IMR-90 (cell line): ENCODE results near the gene MAST3. TPM values are rescaled to one million over a fixed set of nuclear protein-coding genes. Genes with fewer than 3 reads are reported as not detected.

Experiments
- ATAC-seq: fragments of 200-7000 bp; cut with Tn5 transposase; 2 replicates; pipeline ENCODE4 v1.9.1; 2020; ENCODE audit warnings: low read depth, mild to moderate bottlenecking, moderate library complexity
- BruUV-seq: library from RNA; stranded (reverse); fragments of 400-500 nt; replicated peaks from 2 replicates; lab custom pipeline; 2021; lab: Mats Ljungman, UMichigan
- CTCF ChIA-PET: fragments of 300-600 bp; formaldehyde crosslinking; extraction: SDS; loops from one replicate; lab custom pipeline; 2021; ENCODE audit warnings: antibody characterized with exemption; lab: Yijun Ruan, JAX
- POLR2A ChIA-PET: fragments of 300-600 bp; sonication (Branson Sonifier 250); formaldehyde crosslinking; loops from one replicate; lab custom pipeline; 2022; ENCODE audit warnings: antibody characterized with exemption; ENCODE audit not compliant: unreplicated experiment; lab: Charles Lee
- DNase-seq: peaks from one replicate; pipeline ENCODE4 v3.0.0; 2013
- H2AFZ ChIP-seq: replicated peaks from 2 replicates; pipeline ENCODE3; 2013; ENCODE audit warnings: low read length, mild to moderate bottlenecking; ENCODE audit not compliant: poor library complexity
- H2AK5ac ChIP-seq: 2 replicates; pipeline ENCODE4 v1.6.1; 2013; ENCODE audit warnings: low read depth, low read length, inconsistent platforms
- H2AK9ac ChIP-seq: replicated peaks from 2 replicates; pipeline ENCODE3; 2013; ENCODE audit warnings: mild to moderate bottlenecking, low read depth, low read length, moderate library complexity; ENCODE audit not compliant: poor library complexity
- H2BK120ac ChIP-seq: 2 replicates; pipeline ENCODE4 v1.6.1; 2013; ENCODE audit warnings: low read depth, low read length, inconsistent platforms
- H2BK15ac ChIP-seq: 3 replicates; pipeline ENCODE4 v1.6.1; 2013; ENCODE audit warnings: low read depth, low read length, inconsistent platforms
- H2BK20ac ChIP-seq: 2 replicates; pipeline ENCODE4 v1.6.1; 2013; ENCODE audit warnings: low read depth, mild to moderate bottlenecking, inconsistent platforms, low read length, moderate library complexity
- H2BK5ac ChIP-seq: 2 replicates; pipeline ENCODE4 v1.6.1; 2013; ENCODE audit warnings: mild to moderate bottlenecking, low read depth, low read length, inconsistent platforms; ENCODE audit not compliant: poor library complexity, severe bottlenecking
- H3K14ac ChIP-seq: replicated peaks from 2 replicates; pipeline ENCODE4 v1.6.1; 2013; ENCODE audit warnings: low read depth, low read length, inconsistent platforms
- H3K18ac ChIP-seq: 2 replicates; pipeline ENCODE4 v1.6.1; 2013; ENCODE audit warnings: low read depth, low read length, control low read depth
- H3K23ac ChIP-seq: 2 replicates; pipeline ENCODE4 v1.6.1; 2013; ENCODE audit warnings: low read depth, low read length, inconsistent platforms
- H3K27ac ChIP-seq: 2 replicates; pipeline ENCODE4 v1.5.1; 2013; ENCODE audit warnings: mild to moderate bottlenecking, control low read depth, low read length; ENCODE audit not compliant: insufficient read depth
- H3K27me3 ChIP-seq: 2 replicates; pipeline ENCODE4 v1.6.1; 2013; ENCODE audit warnings: low read length; ENCODE audit not compliant: control insufficient read depth, insufficient read depth
- H3K36me3 ChIP-seq: 2 replicates; pipeline ENCODE4 v1.6.1; 2013; ENCODE audit warnings: low read length, mixed read lengths; ENCODE audit not compliant: control insufficient read depth, insufficient read depth
- H3K4ac ChIP-seq: 2 replicates; pipeline ENCODE4 v1.6.1; 2013; ENCODE audit warnings: low read depth, low read length, inconsistent platforms
- H3K4me1 ChIP-seq: 2 replicates; pipeline ENCODE4 v1.6.1; 2013; ENCODE audit warnings: low read length, mixed read lengths; ENCODE audit not compliant: control insufficient read depth, insufficient read depth
- H3K4me2 ChIP-seq: 2 replicates; pipeline ENCODE4 v1.6.1; 2013; ENCODE audit warnings: low read depth, mild to moderate bottlenecking, control low read depth, low read length, moderate library complexity
- H3K4me3 ChIP-seq: 2 replicates; pipeline ENCODE4 v1.5.1; 2013; ENCODE audit warnings: low read depth, mild to moderate bottlenecking, control low read depth, low read length, moderate library complexity; ENCODE audit not compliant: insufficient read depth
- H3K56ac ChIP-seq: 2 replicates; pipeline ENCODE4 v1.6.1; 2013; ENCODE audit warnings: low read length, inconsistent platforms; ENCODE audit not compliant: insufficient read depth; ENCODE audit errors: extremely low read depth
- H3K79me1 ChIP-seq, 2 experiments: 2 replicates each; pipeline ENCODE4 v1.6.1; 2013; ENCODE audit warnings: low read length in 2 of 2, inconsistent platforms in 1 of 2, low read depth in 1 of 2
- H3K9ac ChIP-seq: 2 replicates; pipeline ENCODE4 v1.6.1; 2013; ENCODE audit warnings: low read depth, low read length, control low read depth
- H3K9me1 ChIP-seq: 2 replicates; pipeline ENCODE4 v1.6.1; 2013; ENCODE audit warnings: low read length, inconsistent platforms; ENCODE audit not compliant: insufficient read depth
- H3K9me3 ChIP-seq: 2 replicates; pipeline ENCODE4 v1.6.1; 2013; ENCODE audit warnings: low read length; ENCODE audit not compliant: control insufficient read depth, insufficient read depth
- H4K20me1 ChIP-seq: 2 replicates; pipeline ENCODE4 v1.6.1; 2013; ENCODE audit warnings: low read length, inconsistent platforms; ENCODE audit not compliant: insufficient read depth
- H4K5ac ChIP-seq: 2 replicates; pipeline ENCODE4 v1.6.1; 2013; ENCODE audit warnings: mild to moderate bottlenecking, low read depth, low read length, control low read depth
- H4K8ac ChIP-seq, 2 experiments: 2 replicates each; pipeline ENCODE4 v1.6.1; 2013; ENCODE audit warnings: low read depth in 2 of 2, low read length in 2 of 2, control low read depth in 1 of 2, inconsistent platforms in 1 of 2
- H4K91ac ChIP-seq: 2 replicates; pipeline ENCODE4 v1.6.1; 2013; ENCODE audit warnings: low read depth, low read length, inconsistent platforms; ENCODE audit not compliant: insufficient read depth
- BHLHE40 ChIP-seq: fragments of 150-350 bp; IDR thresholded peaks from 2 replicates; pipeline ENCODE4 v1.6.1; 2016; ENCODE audit warnings: mild to moderate bottlenecking, low read depth, low read length
- CEBPB ChIP-seq: IDR thresholded peaks from 2 replicates; pipeline ENCODE4 v1.6.1; 2012; ENCODE audit warnings: low read depth, low read length, improper control_type of control experiment
- CHD1 ChIP-seq: IDR thresholded peaks from 2 replicates; pipeline ENCODE4 v1.6.1; 2012; ENCODE audit warnings: low read depth, low read length, improper control_type of control experiment
- FOS ChIP-seq: fragments of 150-350 bp; IDR thresholded peaks from 2 replicates; pipeline ENCODE4 v1.6.1; 2016; ENCODE audit warnings: low read depth, low read length
- MAFK ChIP-seq: IDR thresholded peaks from 2 replicates; pipeline ENCODE4 v1.6.1; 2012; ENCODE audit warnings: low read depth, low read length, improper control_type of control experiment
- MAZ ChIP-seq: IDR thresholded peaks from 2 replicates; pipeline ENCODE4 v1.6.1; 2012; ENCODE audit warnings: low read depth, mild to moderate bottlenecking, low read length, improper control_type of control experiment, moderate library complexity, borderline replicate concordance
- MXI1 ChIP-seq: IDR thresholded peaks from 2 replicates; pipeline ENCODE4 v1.6.1; 2012; ENCODE audit warnings: low read depth, mild to moderate bottlenecking, low read length, moderate library complexity, borderline replicate concordance
- NFE2L2 ChIP-seq: fragments of 150-350 bp; IDR thresholded peaks from 2 replicates; pipeline ENCODE4 v1.6.1; 2016; ENCODE audit warnings: low read depth, mild to moderate bottlenecking, low read length
- POLR2A ChIP-seq: IDR thresholded peaks from 2 replicates; pipeline ENCODE4 v1.6.1; 2012; ENCODE audit warnings: mild to moderate bottlenecking, low read depth, low read length
- RAD21 ChIP-seq: IDR thresholded peaks from 2 replicates; pipeline ENCODE4 v1.6.1; 2012; ENCODE audit warnings: low read length, improper control_type of control experiment
- RCOR1 ChIP-seq: IDR thresholded peaks from 2 replicates; pipeline ENCODE4 v1.6.1; 2012; ENCODE audit warnings: mild to moderate bottlenecking, low read length, improper control_type of control experiment; ENCODE audit not compliant: insufficient replicate concordance
- RFX5 ChIP-seq: IDR thresholded peaks from 2 replicates; pipeline ENCODE4 v1.8.0; 2012; ENCODE audit warnings: low read depth, mild to moderate bottlenecking, low read length, moderate library complexity
- SMC3 ChIP-seq: fragments of 150-350 bp; IDR thresholded peaks from 2 replicates; pipeline ENCODE4 v1.6.1; 2016; ENCODE audit warnings: low read depth, mild to moderate bottlenecking, antibody characterized with exemption, low read length, moderate library complexity
- USF2 ChIP-seq: fragments of 150-350 bp; IDR thresholded peaks from 2 replicates; pipeline ENCODE4 v1.6.1; 2017; ENCODE audit warnings: mild to moderate bottlenecking, antibody characterized with exemption, low read length, low read depth
- WGBS, 2 experiments: methylation state at CpG; one replicate each; pipeline versions ENCODE4 v1.1.5 to v1.1.7; 2013; ENCODE audit warnings: missing lambda C conversion rate in 2 of 2; ENCODE audit not compliant: insufficient read length in 1 of 2; ENCODE audit errors: extremely low coverage in 2 of 2; 5-methylcytosine and 5-hydroxymethylcytosine counted together
- dilution Hi-C: fragments of 300-500 bp; cut with HindIII; formaldehyde crosslinking; loops from one replicate; pipeline ENCODE4 v1.14.3; 2018; ENCODE audit warnings: low sequenced_read_pairs; ENCODE audit not compliant: unreplicated experiment
- in situ Hi-C: fragments of 300-500 bp; cut with MboI; formaldehyde crosslinking; loops from 3 replicates; pipeline ENCODE4 v1.14.3; 2019; ENCODE audit warnings: low sequenced_read_pairs, inconsistent platforms, mixed read lengths
- intact Hi-C: fragments of 100-400 bp; cut with micrococcal nuclease; formaldehyde crosslinking; loops from 2 replicates; pipeline ENCODE4 v1.10.0; 2022
- polyA plus RNA-seq, 3 experiments: library from polyadenylated mRNA; depleted of rRNA; stranded (reverse); fragments of >200 nt; gene quantifications; 2 replicates each; pipeline ENCODE4 v1.2.3, GENCODE V29; 2012; ENCODE audit warnings: low replicate concordance in 1 of 3
- total RNA-seq: library from RNA; depleted of rRNA; stranded (reverse); fragments of >200 nt; gene quantifications from 2 replicates; pipeline ENCODE4 v1.2.3, GENCODE V29; 2012
- TF ChIP-seq, protein P1 (sequence below): fragments of 150-350 bp; IDR thresholded peaks from 2 replicates; pipeline ENCODE4 v1.6.1; 2016; ENCODE audit warnings: low read depth, mild to moderate bottlenecking, low read length, moderate library complexity, borderline replicate concordance
- TF ChIP-seq, protein P2 (sequence below): conservative IDR thresholded peaks from 2 replicates; pipeline ENCODE4 v1.5.1; 2012; ENCODE audit warnings: mild to moderate bottlenecking, low read depth, low read length, improper control_type of control experiment

Gene MAST3
- total and polyA plus RNA-seq, 2 of the 4 experiments (the other 2 are of a cell fraction) = 1.3 to 4.3 TPM

GRCh38 chr19:18083929-18084684 is 13.5 kb upstream of the MAST3 start:
- no peaks in the 10 kb centered on the region for H3K9me3 ChIP-seq
- H3K18ac ChIP-seq = no peak overlapping the region
- H3K56ac ChIP-seq = no peak overlapping the region
- no peak overlapping the region for H2AFZ ChIP-seq
- H3K23ac ChIP-seq = no peak overlapping the region
- no peak overlapping the region for H3K9ac ChIP-seq
- H3K27ac ChIP-seq = no peak overlapping the region
- peaks cover 16% of the 10 kb centered on the region for H3K27me3 ChIP-seq
- no TSS peak for BruUV-seq
- WGBS, 2 experiments = 52 to 100% methylated on average over 2 to 8 of the region's 8 CpGs
- H2BK15ac ChIP-seq = no peak overlapping the region
- no peaks in the 10 kb centered on the region for H4K20me1 ChIP-seq
- no peaks in the 10 kb centered on the region for H3K4me1 ChIP-seq
- dilution Hi-C loops = no loop called here
- ATAC-seq = no peak
- no peak overlapping the region for H2BK120ac ChIP-seq
- CTCF ChIA-PET = no interaction called here
- no peak overlapping the region for H4K91ac ChIP-seq
- H2AK5ac ChIP-seq = no peak overlapping the region
- no peak overlapping the region for H3K4ac ChIP-seq
- H3K9me1 ChIP-seq = no peaks in the 10 kb centered on the region
- intact Hi-C loops = no loop called here
- H4K5ac ChIP-seq = no peak overlapping the region
- POLR2A ChIA-PET = no interaction called here
- TF ChIP-seq CHD1 (no peak), MAFK (no peak), MAZ (no peak), FOS (no peak), USF2 (no peak), RFX5 (no peak), SMC3 (no peak), RCOR1 (no peak), CEBPB (no peak), NFE2L2 (no peak), BHLHE40 (no peak), POLR2A (no peak), MXI1 (no peak), RAD21 (no peak)
- TF ChIP-seq, protein P1, sequence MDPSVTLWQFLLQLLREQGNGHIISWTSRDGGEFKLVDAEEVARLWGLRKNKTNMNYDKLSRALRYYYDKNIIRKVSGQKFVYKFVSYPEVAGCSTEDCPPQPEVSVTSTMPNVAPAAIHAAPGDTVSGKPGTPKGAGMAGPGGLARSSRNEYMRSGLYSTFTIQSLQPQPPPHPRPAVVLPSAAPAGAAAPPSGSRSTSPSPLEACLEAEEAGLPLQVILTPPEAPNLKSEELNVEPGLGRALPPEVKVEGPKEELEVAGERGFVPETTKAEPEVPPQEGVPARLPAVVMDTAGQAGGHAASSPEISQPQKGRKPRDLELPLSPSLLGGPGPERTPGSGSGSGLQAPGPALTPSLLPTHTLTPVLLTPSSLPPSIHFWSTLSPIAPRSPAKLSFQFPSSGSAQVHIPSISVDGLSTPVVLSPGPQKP = no peak
- TF ChIP-seq, protein P2, sequence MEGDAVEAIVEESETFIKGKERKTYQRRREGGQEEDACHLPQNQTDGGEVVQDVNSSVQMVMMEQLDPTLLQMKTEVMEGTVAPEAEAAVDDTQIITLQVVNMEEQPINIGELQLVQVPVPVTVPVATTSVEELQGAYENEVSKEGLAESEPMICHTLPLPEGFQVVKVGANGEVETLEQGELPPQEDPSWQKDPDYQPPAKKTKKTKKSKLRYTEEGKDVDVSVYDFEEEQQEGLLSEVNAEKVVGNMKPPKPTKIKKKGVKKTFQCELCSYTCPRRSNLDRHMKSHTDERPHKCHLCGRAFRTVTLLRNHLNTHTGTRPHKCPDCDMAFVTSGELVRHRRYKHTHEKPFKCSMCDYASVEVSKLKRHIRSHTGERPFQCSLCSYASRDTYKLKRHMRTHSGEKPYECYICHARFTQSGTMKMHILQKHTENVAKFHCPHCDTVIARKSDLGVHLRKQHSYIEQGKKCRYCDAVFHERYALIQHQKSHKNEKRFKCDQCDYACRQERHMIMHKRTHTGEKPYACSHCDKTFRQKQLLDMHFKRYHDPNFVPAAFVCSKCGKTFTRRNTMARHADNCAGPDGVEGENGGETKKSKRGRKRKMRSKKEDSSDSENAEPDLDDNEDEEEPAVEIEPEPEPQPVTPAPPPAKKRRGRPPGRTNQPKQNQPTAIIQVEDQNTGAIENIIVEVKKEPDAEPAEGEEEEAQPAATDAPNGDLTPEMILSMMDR = no peak
- H2BK5ac ChIP-seq = peak overlapping the region; percentile 13
- no peak overlapping the region for H2BK20ac ChIP-seq
- no peaks in the 10 kb centered on the region for H3K36me3 ChIP-seq
- in situ Hi-C loops = no loop called here
- no peak overlapping the region for H3K14ac ChIP-seq
- no peaks in the 10 kb centered on the region for H3K79me1 ChIP-seq
- no peak overlapping the region for H4K8ac ChIP-seq
- H2AK9ac ChIP-seq = no peak overlapping the region
- no peak overlapping the region for H3K4me2 ChIP-seq
- H3K4me3 ChIP-seq = no peak overlapping the region
- DNase-seq = no peak
